Endothelial cell of umbilical vein (primary cell): ENCODE results near the gene TFF3. TPM values are rescaled to one million over a fixed set of nuclear protein-coding genes. Genes with fewer than 3 reads are reported as not detected.

Experiments used
- BruUV-seq: library from RNA; stranded (reverse); fragments of 400-500 nt; replicated peaks from 2 replicates; lab custom pipeline; 2021; lab: Mats Ljungman, UMichigan
- CTCF ChIA-PET: fragments of 300-600, 350-600 bp; sonication (Branson Sonifier 250); formaldehyde crosslinking; loops from one replicate; lab custom pipeline; 2021; ENCODE audit warnings: antibody characterized with exemption, inconsistent platforms; lab: Charles Lee
- POLR2A ChIA-PET: fragments of 300-600, 350-600 bp; sonication (Branson Sonifier 250); formaldehyde crosslinking; loops from one replicate; lab custom pipeline; 2021; ENCODE audit warnings: antibody characterized with exemption, inconsistent platforms; lab: Charles Lee
- DNase-seq: peaks from one replicate; pipeline ENCODE4 v3.0.0-alpha.2; 2011; ENCODE audit warnings: low read depth, low spot score
- FAIRE-seq: peaks from 2 replicates; lab custom pipeline; 2011; peaks lifted over from hg19 to GRCh38; lab: Jason Lieb, UNC
- H2AFZ ChIP-seq: 2 replicates; pipeline ENCODE4 v1.6.0; 2012; ENCODE audit warnings: low read depth, low read length, control low read depth, inconsistent platforms
- H3K27ac ChIP-seq: 2 replicates; pipeline ENCODE4 v1.5.1; 2011; ENCODE audit warnings: low read depth, mild to moderate bottlenecking, control low read depth, low read length, moderate library complexity; ENCODE audit not compliant: insufficient read depth
- H3K27me3 ChIP-seq, 2 experiments: 2 replicates each; pipeline versions ENCODE4 v1.6.0 to v1.6.1; 2011; ENCODE audit warnings: low read length in 2 of 2, mixed read lengths in 1 of 2; ENCODE audit not compliant: control insufficient read depth in 2 of 2, insufficient read depth in 2 of 2
- H3K36me3 ChIP-seq, 2 experiments: 2 replicates in 1 of 2; 3 replicates in 1 of 2; pipeline ENCODE4 v1.5.1; 2011; ENCODE audit warnings: low read length in 2 of 2, mild to moderate bottlenecking in 1 of 2, moderate library complexity in 1 of 2; ENCODE audit not compliant: control insufficient read depth in 2 of 2, insufficient read depth in 2 of 2; ENCODE audit errors: extremely low read depth in 1 of 2
- H3K4me1 ChIP-seq: 3 replicates; pipeline ENCODE4 v1.5.1; 2011; ENCODE audit warnings: mild to moderate bottlenecking, low read length; ENCODE audit not compliant: control insufficient read depth, insufficient read depth; ENCODE audit errors: extremely low read depth
- H3K4me2 ChIP-seq: 2 replicates; pipeline ENCODE4 v1.6.1; 2011; ENCODE audit warnings: low read length, control low read depth, mixed read lengths; ENCODE audit not compliant: insufficient read depth
- H3K4me3 ChIP-seq, 3 experiments: fragments of 200-600 bp in 1 of 3; sonication (generic), shearing (Covaris generic) in 1 of 3; replicated peaks in 1 of 3; 2 replicates each; pipeline ENCODE4 v1.5.1; 2011 to 2016; ENCODE audit warnings: control low read depth in 3 of 3, low read length in 3 of 3, mild to moderate bottlenecking in 2 of 3, inconsistent platforms in 1 of 3, low read depth in 1 of 3, moderate library complexity in 1 of 3; ENCODE audit not compliant: insufficient read depth in 1 of 3
- H3K79me2 ChIP-seq: 2 replicates; pipeline ENCODE4 v1.6.0; 2012; ENCODE audit warnings: low read length, inconsistent platforms; ENCODE audit not compliant: control insufficient read depth, insufficient read depth
- H3K9ac ChIP-seq: replicated peaks from 2 replicates; pipeline ENCODE3; 2011; ENCODE audit warnings: low read length, control low read depth; ENCODE audit not compliant: insufficient read depth; ENCODE audit errors: extremely low read depth
- H3K9me1 ChIP-seq: replicated peaks from 3 replicates; pipeline ENCODE4 v1.6.0; 2011; ENCODE audit warnings: mild to moderate bottlenecking, low read length; ENCODE audit not compliant: control insufficient read depth, insufficient read depth; ENCODE audit errors: extremely low read depth
- H3K9me3 ChIP-seq: replicated peaks from 2 replicates; pipeline ENCODE4 v1.5.1; 2012; ENCODE audit warnings: low read length, inconsistent platforms; ENCODE audit not compliant: control insufficient read depth, insufficient read depth
- H4K20me1 ChIP-seq: replicated peaks from 2 replicates; pipeline ENCODE3; 2011; ENCODE audit warnings: mild to moderate bottlenecking, low read length; ENCODE audit not compliant: control insufficient read depth, insufficient read depth; ENCODE audit errors: extremely low read depth
- CTCF ChIP-seq, 2 donors: IDR thresholded peaks; 1 replicate in 1 of 2; 2 replicates in 1 of 2; pipeline ENCODE4 v1.5.1; 2011; ENCODE audit warnings: low read length in 2 of 2, mild to moderate bottlenecking in 2 of 2, moderate library complexity in 2 of 2, control low read depth in 1 of 2, inconsistent platforms in 1 of 2, low read depth in 1 of 2; ENCODE audit not compliant: insufficient read depth in 1 of 2; ENCODE audit errors: extremely low read depth in 1 of 2
- EZH2 ChIP-seq: IDR thresholded peaks from 2 replicates; pipeline ENCODE4 v1.6.1; 2012; ENCODE audit warnings: borderline replicate concordance, low read depth, mild to moderate bottlenecking, moderate library complexity, low read length, inconsistent platforms; ENCODE audit not compliant: severe bottlenecking
- FOS ChIP-seq: IDR thresholded peaks from 2 replicates; pipeline ENCODE4 v1.6.1; 2011; ENCODE audit warnings: mild to moderate bottlenecking, low read length, moderate library complexity, borderline replicate concordance; ENCODE audit not compliant: insufficient read depth
- GATA2 ChIP-seq: IDR thresholded peaks from 2 replicates; pipeline ENCODE4 v1.7.0; 2011; ENCODE audit warnings: low read depth, mild to moderate bottlenecking, moderate library complexity, mixed read lengths, low read length; ENCODE audit not compliant: insufficient read length, insufficient read depth
- JUN ChIP-seq: IDR thresholded peaks from 2 replicates; pipeline ENCODE4 v1.6.1; 2011; ENCODE audit warnings: borderline replicate concordance, low read depth; ENCODE audit not compliant: insufficient read length, insufficient read depth
- MAX ChIP-seq: IDR thresholded peaks from 2 replicates; pipeline ENCODE4 v1.6.1; 2011; ENCODE audit not compliant: insufficient read depth, insufficient read length
- MYC ChIP-seq: IDR thresholded peaks from one replicate; pipeline ENCODE4 v1.6.1; 2011; ENCODE audit warnings: mild to moderate bottlenecking, low read depth, low read length
- POLR2A ChIP-seq: IDR thresholded peaks from 2 replicates; pipeline ENCODE4 v1.6.1; 2012; ENCODE audit warnings: low read depth, mild to moderate bottlenecking, control low read depth, low read length
- POLR2AphosphoS5 ChIP-seq: IDR thresholded peaks from 2 replicates; pipeline ENCODE4 v1.6.1; 2012; ENCODE audit warnings: low read depth, mild to moderate bottlenecking, control low read depth, low read length, moderate library complexity; ENCODE audit not compliant: insufficient read depth
- dilution Hi-C: fragments of 300-500 bp; cut with MboI; formaldehyde crosslinking; loops from one replicate; pipeline ENCODE4 v1.15.0; 2019; ENCODE audit warnings: low sequenced_read_pairs; ENCODE audit not compliant: extremely low pct_ligation_motif_present
- intact Hi-C: fragments of 100-400 bp; cut with micrococcal nuclease; formaldehyde crosslinking; loops from one replicate; pipeline ENCODE4 v1.10.0; 2022
- polyA plus RNA-seq, 4 experiments: library from polyadenylated mRNA; depleted of rRNA in 3 of 4; stranded (reverse) in 3 of 4; unstranded in 1 of 4; fragments of >200 nt; gene quantifications; 2 replicates each; pipeline versions ENCODE4 v1.2.1 to v1.2.3, GENCODE V29; 2011 to 2012; ENCODE audit warnings: missing spikeins in 1 of 4
- total RNA-seq: library from RNA; stranded (reverse); gene quantifications from 2 replicates; pipeline ENCODE4 v1.2.3, GENCODE V29; 2021

TFF3 gene
- total and polyA plus RNA-seq, 2 donors (not counting 3 experiments of a cell fraction or from before 2014, with no cell fraction given): 0.93 to 1.8 TPM

GRCh38 chr21:42330380-42331371, 15.5 kb upstream of the TFF3 start:
- H3K27me3 ChIP-seq: peaks cover 12 to 25% of the 10 kb centered on the region in 2 experiments
- H3K4me3 ChIP-seq: no peak overlapping the region
- H3K4me2 ChIP-seq: no peak overlapping the region
- H3K9me1 ChIP-seq: no peaks in the 10 kb centered on the region
- ChIA-PET CTCF (interaction anchor here (1.1 to 1.6 kb wide), 2 partner anchors 21 to 51 kb away, joined by 3 to 4 read pairs; no protein-coding TSS in a partner anchor), POLR2A (no interaction called here)
- H4K20me1 ChIP-seq: no peaks in the 10 kb centered on the region
- dilution Hi-C loops: no loop called here
- H3K4me1 ChIP-seq: no peaks in the 10 kb centered on the region
- no peak for FAIRE-seq
- TF ChIP-seq MYC (no peak), POLR2A (no peak), GATA2 (no peak), CTCF (IDR thresholded peaks at IDR 0.05; ENCODE audit: extremely low read depth in 1 of 2, insufficient read depth in 1 of 2, low read depth in 1 of 2, low read length in 2 of 2) (no peak), FOS (no peak), POLR2AphosphoS5 (no peak), EZH2 (no peak), JUN (no peak), MAX (no peak)
- H3K9ac ChIP-seq: no peak overlapping the region
- no peak overlapping the region for H3K27ac ChIP-seq
- BruUV-seq: no TSS peak
- H3K36me3 ChIP-seq: no peaks in the 10 kb centered on the region
- no peaks in the 10 kb centered on the region for H3K79me2 ChIP-seq
- intact Hi-C loops: loop anchor here (10.0 kb wide), 1 partner anchor 186 kb away; no protein-coding TSS in a partner anchor
- no peak for DNase-seq
- H2AFZ ChIP-seq: no peak overlapping the region
- H3K9me3 ChIP-seq: no peaks in the 10 kb centered on the region
